Psoas muscle (tissue), 8 donors: ENCODE measurements around the gene NEDD4. TPM values are rescaled to one million over a fixed set of nuclear protein-coding genes. Genes with fewer than 3 reads are reported as not detected.

ENCODE experiments used
- ATAC-seq, 4 donors: fragments of 200-7000 bp; cut with Tn5 transposase; one replicate each; pipeline ENCODE4 v1.9.1; 2020; ENCODE audit warnings: moderate library complexity in 3 of 4, mild to moderate bottlenecking in 2 of 4
- DNase-seq, 2 donors: peaks; one replicate each; pipeline ENCODE4 v3.0.0-alpha.2; 2020
- H3K27ac ChIP-seq: fragments of 200-600 bp; one replicate; pipeline ENCODE4 v1.8.0; 2022
- H3K27me3 ChIP-seq, 3 donors: fragments of 200-600 bp in 1 of 3; one replicate each; pipeline versions ENCODE4 v1.6.1 to v1.8.0; 2013 to 2022; ENCODE audit warnings: low read length in 2 of 3, mild to moderate bottlenecking in 2 of 3, moderate library complexity in 1 of 3; ENCODE audit not compliant: insufficient read depth in 3 of 3
- H3K36me3 ChIP-seq, 2 donors: fragments of 200-600 bp in 1 of 2; one replicate each; pipeline versions ENCODE4 v1.6.1 to v1.8.0; 2013 to 2022; ENCODE audit warnings: low read depth in 1 of 2, mild to moderate bottlenecking in 1 of 2, moderate library complexity in 1 of 2; ENCODE audit not compliant: insufficient read depth in 1 of 2
- H3K4me1 ChIP-seq: fragments of 200-600 bp; one replicate; pipeline ENCODE4 v1.8.0; 2022
- H3K4me3 ChIP-seq: fragments of 200-600 bp; one replicate; pipeline ENCODE4 v1.8.0; 2022; ENCODE audit warnings: mild to moderate bottlenecking
- H3K9me3 ChIP-seq: fragments of 200-600 bp; one replicate; pipeline ENCODE4 v1.8.0; 2022
- CTCF ChIP-seq: fragments of 200-600 bp; IDR thresholded peaks from one replicate; pipeline ENCODE4 v1.8.0; 2022; ENCODE audit warnings: antibody characterized with exemption
- WGBS, 3 donors: extraction: QIAGEN DNeasy Blood & Tissue Kit; methylation state at CpG; one replicate each; pipeline versions ENCODE4 v1.1.6 to v1.1.7; 2013; 5-methylcytosine and 5-hydroxymethylcytosine counted together
- intact Hi-C, 2 donors: fragments of 100-400 bp; cut with DNase I; formaldehyde crosslinking; loops; one replicate each; pipeline versions ENCODE4 v1.11.0 to v1.14.2; 2022
- polyA plus RNA-seq, 3 donors: library from polyadenylated mRNA; stranded (reverse); fragments of 200-250 nt; gene quantifications; one replicate each; pipeline ENCODE4 v1.2.3, GENCODE V29; 2013
- total RNA-seq, 4 donors: library from RNA; stranded (reverse); fragmentation: NEBNext Ultra II Directional in 2 of 4; extraction: Animal tissue kit (Norgen Biotek cat#: 25700) in 2 of 4; gene quantifications; one replicate each; pipeline versions ENCODE4 v1.2.1 to v1.2.4, GENCODE V29; 2021 to 2023
- donor health status: healthy with polysubstance abuse.
- donor health status: DM: no; HTN: no; CAD: no; lungs with moderate emphysema.
- donor health status: Bipolar disorder and iron deficiency.
- donor health status: healthy.
- donor health status: DM: yes; HTN: yes; CAD: no.
- donor health status: DM: no; HTN: no; CAD: no.
- donor health status: DM: no; HTN: no; CAD: no.
- donor health status: DM: yes; HTN: yes; CAD: no.

Gene NEDD4
- total and polyA plus RNA-seq, 7 donors, result 36.2 to 145 (median 94.5) TPM

GRCh38 chr15:55989383-55989782 lies 4.0 kb downstream of the NEDD4 start:
- no peak overlapping the region for H3K27ac ChIP-seq
- intact Hi-C loops, result no loop called here
- WGBS, 3 donors, result 88 to 91% (median 88%) methylated on average over 2 of the region's 2 CpGs
- DNase-seq (no peak), ATAC-seq (no peak)
- peaks cover 9% of the 10 kb centered on the region for H3K4me1 ChIP-seq
- H3K4me3 ChIP-seq, result no peak overlapping the region
- H3K9me3 ChIP-seq, result no peaks in the 10 kb centered on the region
- no peak for TF ChIP-seq CTCF
- no peaks in the 10 kb centered on the region for H3K36me3 ChIP-seq
- H3K27me3 ChIP-seq, result no peaks in the 10 kb centered on the region

- Histone ChIP-seq H3K9me3 (no peaks in the 10 kb centered on the region), H3K27me3 (no peaks in the 10 kb centered on the region), H3K4me3 (no peak overlapping the region), H3K4me1 (no peaks in the 10 kb centered on the region), H3K36me3 (no peaks in the 10 kb centered on the region), H3K27ac (no peak overlapping the region)
- ATAC-seq (no peak), DNase-seq (no peak)
- TF ChIP-seq CTCF, result no peak
- intact Hi-C loops, result no loop called here
- 76 to 90% (median 88%) methylated on average over 2 of the region's 2 CpGs for WGBS, 3 donors
Observed at GRCh38 chr15:55981582-55982249, 11.7 kb downstream of the NEDD4 start.

- WGBS, 3 donors, result 65 to 72% (median 67%) methylated on average over 4 of the region's 4 CpGs
- no peaks in the 10 kb centered on the region for H3K9me3 ChIP-seq
- DNase-seq (no peak), ATAC-seq (no peak)
- TF ChIP-seq CTCF, result no peak
- H3K4me3 ChIP-seq, result no peak overlapping the region
- H3K27ac ChIP-seq, result no peak overlapping the region
- intact Hi-C loops, result no loop called here
- no peaks in the 10 kb centered on the region for H3K36me3 ChIP-seq
- H3K27me3 ChIP-seq, result no peaks in the 10 kb centered on the region
- no peaks in the 10 kb centered on the region for H3K4me1 ChIP-seq
Observed at GRCh38 chr15:55980511-55980910, 12.9 kb downstream of the NEDD4 start.

- no peaks in the 10 kb centered on the region for H3K36me3 ChIP-seq
- no peak overlapping the region for H3K4me3 ChIP-seq
- intact Hi-C loops, result no loop called here
- DNase-seq (no peak), ATAC-seq (no peak)
- H3K9me3 ChIP-seq, result no peaks in the 10 kb centered on the region
- H3K27ac ChIP-seq, result no peak overlapping the region
- H3K4me1 ChIP-seq, result no peaks in the 10 kb centered on the region
- no peak for TF ChIP-seq CTCF
- 91 to 92% (median 91%) methylated on average over 1 of the region's 1 CpG for WGBS, 3 donors
- H3K27me3 ChIP-seq, result no peaks in the 10 kb centered on the region
Observed at GRCh38 chr15:55977231-55977630, 16.2 kb downstream of the NEDD4 start.

GRCh38 chr15:55970286-55970685 lies 23.1 kb downstream of the NEDD4 start:
- WGBS, 3 donors, result 90 to 94% (median 93%) methylated on average over 1 of the region's 1 CpG
- ATAC-seq (peak in 2 of 4 donors; percentile 52 to 65), DNase-seq (no peak)
- no peaks in the 10 kb centered on the region for H3K27me3 ChIP-seq
- no peak overlapping the region for H3K27ac ChIP-seq
- H3K36me3 ChIP-seq, result peaks cover 0 to 2% of the 10 kb centered on the region in 2 donors
- no peaks in the 10 kb centered on the region for H3K9me3 ChIP-seq
- H3K4me1 ChIP-seq, result no peaks in the 10 kb centered on the region
- no peak for TF ChIP-seq CTCF
- no peak overlapping the region for H3K4me3 ChIP-seq
- intact Hi-C loops, result loop anchor here in 1 of 2 donors (5.0 kb wide), 1 partner anchor 43 kb away; no protein-coding TSS in a partner anchor
